NCI-H187 treated with DMSO at 0.1 percent for 48 hours (cell line): ENCODE measurements around the gene KCNMB2.
"Not testable (repeated sequence)": the region's sequence is repeated elsewhere in the genome, so short reads cannot be mapped to it uniquely, and the experiment has no call there.

ENCODE experiments used
- DNase-seq: peaks from one replicate; lab custom pipeline; 2025; lab: John Stamatoyannopoulos, UW

The KCNMB2 gene

DNA sequence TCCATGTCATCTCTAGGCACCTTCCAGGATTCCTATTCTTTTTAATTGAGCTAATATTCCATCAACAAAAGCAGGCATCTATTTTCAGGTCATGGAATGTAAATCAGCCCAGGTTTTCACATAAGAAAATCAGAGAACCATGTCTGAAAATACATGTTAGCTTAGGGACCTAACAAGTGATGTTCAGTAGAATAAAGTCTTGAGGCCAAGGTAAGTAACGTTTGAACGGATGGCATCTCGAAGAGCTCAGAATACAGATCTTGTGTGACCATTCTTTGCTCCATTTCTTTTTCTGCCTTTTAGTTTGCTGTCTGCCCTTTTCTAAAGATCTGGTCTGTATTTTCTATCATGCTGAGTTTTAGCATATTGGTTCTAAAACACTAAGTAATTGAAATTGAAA, 16.5 kb upstream of the KCNMB2 start:
- no peak for DNase-seq

DNA sequence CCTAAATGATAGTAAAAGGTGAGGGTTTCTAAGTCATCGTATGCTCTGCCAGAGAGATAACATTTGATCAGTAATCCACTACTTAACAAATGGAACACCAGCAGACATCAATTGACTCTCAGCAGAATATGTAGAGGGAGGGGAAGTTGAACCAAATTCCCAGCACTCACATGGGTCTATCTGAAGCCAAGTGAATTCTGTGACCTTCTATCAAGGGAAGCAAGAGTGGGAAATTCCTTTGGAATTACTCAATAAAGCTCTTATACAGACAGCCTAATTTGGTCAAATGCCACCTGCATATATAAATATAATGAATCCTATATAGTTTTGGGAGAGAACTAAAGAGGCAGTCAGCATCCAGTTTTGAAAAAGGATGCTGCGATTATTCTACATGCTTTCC, 15.8 kb upstream of the KCNMB2 start:
- DNase-seq: no peak

DNA sequence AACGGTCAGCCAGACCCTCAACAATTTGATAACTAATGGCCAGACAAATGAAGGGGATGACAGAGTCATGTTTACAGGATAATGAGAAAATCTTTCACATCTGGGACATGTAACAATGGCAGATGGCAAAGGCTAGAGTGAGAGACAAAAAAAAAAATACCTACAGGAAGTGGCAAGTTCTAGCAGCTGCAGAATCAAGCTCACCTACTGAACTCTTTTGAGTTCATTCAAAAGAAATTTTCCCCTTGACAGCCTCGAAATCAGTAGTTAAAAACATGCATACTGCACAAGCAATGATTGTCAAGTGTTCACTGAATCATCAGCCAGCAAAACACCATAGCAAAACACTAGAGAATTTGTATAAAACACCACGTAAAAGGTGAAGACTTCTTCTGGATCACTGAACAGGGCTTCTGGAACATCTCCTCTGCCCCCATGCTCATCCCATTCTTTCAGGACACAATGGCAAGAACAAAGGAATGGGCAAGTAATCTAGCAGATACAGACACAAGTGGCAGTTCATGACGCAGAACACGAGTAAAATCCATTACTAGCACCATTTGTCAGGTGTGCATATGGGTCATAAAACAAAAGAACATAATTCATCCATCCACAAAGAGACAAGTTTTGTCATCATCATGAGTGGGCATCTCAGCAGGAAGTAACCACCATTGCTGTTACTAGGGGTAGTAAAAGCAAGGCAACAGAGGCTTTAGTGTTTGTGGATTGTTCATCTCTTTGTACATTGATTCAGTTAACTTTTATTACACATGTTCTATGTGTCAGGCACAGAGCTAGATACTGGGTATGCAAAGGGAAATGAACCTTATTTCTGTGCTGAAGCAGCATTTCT, 13.8 kb upstream of the KCNMB2 start:
- peak; percentile 58 for DNase-seq

- no peak for DNase-seq
These were observed 11.0 kb upstream of the KCNMB2 start for GRCh38 chr3:178525251-178525650.

DNA sequence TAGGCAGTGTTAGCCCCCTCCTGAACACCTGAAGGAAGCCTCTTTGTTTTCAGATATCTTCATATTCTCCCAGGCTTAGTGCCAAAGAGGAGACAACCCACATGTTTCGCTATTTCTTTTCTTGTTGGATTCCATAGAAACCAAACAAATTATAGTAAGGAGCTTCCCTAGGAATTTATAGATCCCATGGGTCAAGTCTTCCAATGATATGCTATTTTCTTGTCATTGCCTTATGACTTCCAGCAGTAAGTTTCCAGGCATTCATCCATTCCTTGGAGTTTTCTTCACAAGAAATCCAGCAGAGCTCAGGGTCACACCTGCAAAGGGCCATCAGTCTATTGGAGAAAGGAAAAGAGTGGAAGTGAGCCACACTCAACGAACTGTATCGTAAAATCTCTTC, 9.9 kb upstream of the KCNMB2 start:
- no peak for DNase-seq

DNA sequence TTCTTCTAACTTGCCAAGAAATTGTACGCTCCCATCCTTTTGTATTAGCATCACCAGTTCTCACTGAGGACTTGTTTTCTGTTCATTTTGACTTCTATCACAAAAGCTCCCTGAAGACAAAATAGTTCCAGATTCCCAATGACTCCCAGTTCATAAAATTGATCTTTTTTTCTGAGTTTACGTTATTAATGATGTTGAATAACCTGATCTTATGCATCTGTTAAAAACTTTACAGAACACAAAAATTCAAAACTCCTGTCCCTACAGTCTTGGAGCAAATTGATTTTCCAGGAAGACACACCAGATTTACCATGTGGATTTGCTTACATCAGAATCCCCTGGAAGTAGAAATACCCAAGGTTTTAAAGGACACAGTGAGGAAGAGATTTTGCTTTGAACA, 8.3 kb upstream of the KCNMB2 start:
- DNase-seq: no peak

GRCh38 chr3:178529606-178530225, 6.5 kb upstream of the KCNMB2 start:
- no peak for DNase-seq

- no peak for DNase-seq
These were observed 3.8 kb upstream of the KCNMB2 start for GRCh38 chr3:178532476-178532875.

DNA sequence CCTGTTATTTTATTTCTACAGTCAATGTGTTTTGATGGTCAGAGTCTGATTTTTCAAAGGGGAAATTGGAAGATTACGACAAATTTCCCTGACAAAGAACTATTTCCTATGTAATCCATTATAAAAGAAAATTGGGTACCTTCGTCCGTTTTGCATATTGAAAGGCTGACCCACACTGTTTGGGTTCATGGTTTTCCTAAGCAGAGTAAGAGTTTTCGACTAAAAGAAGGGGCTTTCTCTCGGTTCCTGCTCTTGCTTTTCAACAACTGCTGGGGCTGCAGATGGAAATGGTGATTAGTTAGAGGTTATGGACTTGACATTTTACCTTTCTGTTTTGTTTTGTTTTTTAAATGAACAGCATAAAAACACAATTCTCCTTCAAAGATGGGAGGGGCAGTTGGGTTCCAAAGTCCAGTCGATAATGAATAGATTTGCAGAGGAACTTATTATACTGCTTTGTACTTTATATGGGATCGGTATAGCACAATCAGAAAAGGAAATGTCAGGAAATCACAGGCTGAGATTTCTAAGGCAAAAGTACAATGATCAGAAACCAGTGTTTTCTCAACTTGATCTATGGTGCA, 978 bp downstream of the KCNMB2 start:
- no peak for DNase-seq

DNA sequence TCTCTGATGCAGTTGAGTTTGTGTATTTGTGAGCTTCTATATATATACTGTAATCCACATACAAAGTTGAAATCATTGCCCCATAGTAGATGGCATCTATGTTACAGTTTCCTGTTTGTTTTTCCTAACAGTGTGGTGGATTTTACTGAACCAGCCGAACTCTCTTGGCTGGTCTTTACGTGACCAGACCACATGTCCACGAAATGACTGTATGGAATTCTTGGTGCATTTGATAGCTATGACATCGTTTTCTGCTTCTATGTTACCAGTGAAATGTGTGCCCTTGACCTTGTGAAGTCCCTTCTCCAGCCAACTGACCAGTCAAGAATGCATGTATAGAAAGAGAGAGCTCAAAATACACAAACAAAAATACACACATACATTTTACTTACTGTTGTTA, 1.8 kb downstream of the KCNMB2 start:
- DNase-seq: no peak

- DNase-seq: no peak
These were observed 3.9 kb downstream of the KCNMB2 start for GRCh38 chr3:178540184-178540583.

- no peak for DNase-seq
These were observed 9.1 kb downstream of the KCNMB2 start for GRCh38 chr3:178545337-178545736.

GRCh38 chr3:178546079-178546478, 9.8 kb downstream of the KCNMB2 start:
- no peak for DNase-seq

GRCh38 chr3:178549426-178549825, 13.2 kb downstream of the KCNMB2 start:
- not testable (repeated sequence) for DNase-seq

DNA sequence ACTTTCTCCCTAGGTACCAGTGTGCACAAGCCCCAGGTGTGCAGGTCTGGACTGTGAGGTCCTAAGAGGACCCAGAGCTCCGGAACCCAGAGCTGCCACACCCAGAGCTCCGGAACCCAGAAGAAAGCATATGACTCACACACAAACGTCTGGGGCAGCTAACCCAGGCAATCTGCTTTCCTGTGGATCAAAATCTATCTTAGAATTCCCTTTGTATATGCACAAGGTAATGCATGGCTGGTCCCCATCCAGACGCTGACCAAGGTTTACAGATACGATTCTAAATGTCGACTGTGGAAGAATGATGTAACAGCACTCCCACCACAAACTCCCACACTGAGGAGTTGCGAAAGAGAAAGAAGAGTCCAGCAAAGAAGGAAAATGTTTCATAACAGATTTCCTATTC, 15.7 kb downstream of the KCNMB2 start:
- DNase-seq: no peak

DNA sequence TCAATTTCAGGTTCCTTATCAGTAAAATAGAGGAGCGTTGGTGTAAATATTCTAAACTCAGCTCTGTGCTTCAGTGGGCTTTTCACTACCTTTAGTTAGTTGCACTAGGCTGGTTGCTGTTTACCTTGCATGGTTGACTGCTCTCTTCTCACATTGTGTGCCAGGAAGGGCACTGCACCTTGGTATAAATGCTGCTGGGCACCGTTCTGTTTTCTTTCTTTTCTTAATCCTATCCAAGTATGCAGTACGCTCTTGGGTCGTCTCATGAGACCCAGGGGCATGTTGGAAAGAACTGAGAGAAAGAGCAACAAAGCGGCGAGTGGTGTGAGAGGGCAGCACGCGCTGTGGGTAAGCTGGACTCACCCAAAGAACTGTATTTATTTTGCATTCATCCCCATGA, 22.4 kb downstream of the KCNMB2 start:
- DNase-seq: peak; percentile 50

- no peak for DNase-seq
These were observed 24.5 kb downstream of the KCNMB2 start for GRCh38 chr3:178560759-178561158.

- no peak for DNase-seq
These were observed 25.0 kb downstream of the KCNMB2 start for GRCh38 chr3:178561239-178561638.

GRCh38 chr3:178562143-178562946, 26.1 kb downstream of the KCNMB2 start:
- DNase-seq: no peak

DNA sequence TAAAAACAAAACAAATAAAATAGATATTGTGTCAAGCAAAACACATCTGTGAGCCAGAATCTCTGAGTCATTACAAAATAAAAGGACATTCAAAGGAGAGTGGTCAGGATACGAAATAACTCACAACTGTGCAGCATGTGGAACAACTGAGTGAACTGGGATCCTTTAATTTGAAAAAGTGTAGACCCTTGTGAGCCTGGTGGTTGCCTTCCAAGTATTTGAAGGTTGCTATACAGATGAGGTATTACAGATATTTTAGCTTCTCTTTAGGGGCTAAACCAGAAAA, 26.7 kb downstream of the KCNMB2 start:
- DNase-seq: no peak

DNA sequence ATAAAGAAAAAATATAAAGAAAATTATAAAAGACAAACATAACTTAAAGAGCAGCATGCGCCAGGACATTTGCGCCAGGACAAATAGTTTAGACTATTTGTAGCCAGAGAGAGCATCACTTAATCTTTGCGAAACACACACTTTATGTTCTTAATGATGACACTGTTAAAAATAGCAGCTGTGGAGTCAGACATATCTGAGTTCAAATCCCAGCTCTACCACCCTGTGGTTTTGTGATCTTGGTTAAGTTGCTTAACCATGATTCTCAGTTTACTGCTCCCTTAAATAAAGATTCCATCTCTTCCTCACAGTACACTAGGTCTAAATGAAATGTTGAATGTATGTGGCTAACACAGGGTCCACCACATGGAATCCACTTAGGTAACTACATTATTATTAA, 31.4 kb downstream of the KCNMB2 start:
- DNase-seq: no peak

GRCh38 chr3:178568155-178568731, 32.0 kb downstream of the KCNMB2 start:
- DNase-seq: no peak
